HepG2 (cell line): ENCODE results near the gene AKNA. TPM values are rescaled to one million over a fixed set of nuclear protein-coding genes. Genes with fewer than 3 reads are reported as not detected.

Source experiments
- ARNT2 ChIP-seq: sonication (generic); formaldehyde crosslinking; IDR thresholded peaks from 2 replicates; pipeline ENCODE4 v1.8.0; 2022; ENCODE audit warnings: mild to moderate bottlenecking, low read depth, missing genetic modification reagents, moderate library complexity
- BCL6 ChIP-seq: IDR thresholded peaks from 2 replicates; pipeline ENCODE4 v1.6.1; 2016; ENCODE audit warnings: missing genetic modification reagents, missing compliant biosample characterization
- ESRRA ChIP-seq: sonication (generic); formaldehyde crosslinking; IDR thresholded peaks from 2 replicates; pipeline ENCODE4 v1.5.1; 2020; ENCODE audit warnings: mild to moderate bottlenecking, low read depth, missing genetic modification reagents
- GTF3A ChIP-seq: sonication (generic); formaldehyde crosslinking; conservative IDR thresholded peaks from 2 replicates; pipeline ENCODE4 v1.4.0; 2020; ENCODE audit warnings: mild to moderate bottlenecking, missing genetic modification reagents
- KDM3A ChIP-seq: IDR thresholded peaks from 2 replicates; pipeline ENCODE4 v1.6.1; 2018; ENCODE audit warnings: low read depth, missing compliant biosample characterization
- KMT2B ChIP-seq: IDR thresholded peaks from 2 replicates; pipeline ENCODE4 v1.6.1; 2016; ENCODE audit warnings: missing genetic modification reagents, missing compliant biosample characterization
- LCORL ChIP-seq, 2 experiments: fragments of 450-650 bp in 1 of 2; sonication (generic) in 1 of 2; formaldehyde crosslinking in 1 of 2; IDR thresholded peaks; 2 replicates each; pipeline versions ENCODE4 v1.5.0 to v1.6.1; 2017 to 2020; ENCODE audit warnings: antibody characterized with exemption in 1 of 2, missing genetic modification reagents in 1 of 2
- RCOR2 ChIP-seq: IDR thresholded peaks from 2 replicates; pipeline ENCODE4 v1.6.1; 2016; ENCODE audit warnings: missing biosample characterization, missing genetic modification reagents
- RNF219 ChIP-seq: sonication (generic); formaldehyde crosslinking; IDR thresholded peaks from 2 replicates; pipeline ENCODE4 v1.5.0; 2020; ENCODE audit warnings: mild to moderate bottlenecking, missing genetic modification reagents
- SMYD3 ChIP-seq: sonication (generic); formaldehyde crosslinking; IDR thresholded peaks from 2 replicates; pipeline ENCODE4 v1.8.1; 2023; ENCODE audit warnings: mild to moderate bottlenecking, missing genetic modification reagents
- ZNF274 ChIP-seq: sonication (generic); formaldehyde crosslinking; IDR thresholded peaks from 2 replicates; pipeline ENCODE4 v1.5.1; 2020; ENCODE audit warnings: mild to moderate bottlenecking, missing genetic modification reagents
- ZNF280D ChIP-seq: sonication (generic); formaldehyde crosslinking; IDR thresholded peaks from 2 replicates; pipeline ENCODE4 v1.5.1; 2020; ENCODE audit warnings: mild to moderate bottlenecking, missing genetic modification reagents
- ZNF644 ChIP-seq: IDR thresholded peaks from 2 replicates; pipeline ENCODE4 v1.6.1; 2016; ENCODE audit warnings: low read depth
- ZNF891 ChIP-seq: sonication (generic); formaldehyde crosslinking; IDR thresholded peaks from 2 replicates; pipeline ENCODE4 v1.5.0; 2020; ENCODE audit warnings: mild to moderate bottlenecking, missing genetic modification reagents
- ZSCAN31 ChIP-seq: sonication (generic); formaldehyde crosslinking; IDR thresholded peaks from 2 replicates; pipeline ENCODE4 v1.5.0; 2020; ENCODE audit warnings: low read depth, mild to moderate bottlenecking, missing genetic modification reagents
- polyA plus RNA-seq, 8 experiments: library from polyadenylated mRNA; depleted of rRNA in 3 of 8; stranded (reverse) in 7 of 8; unstranded in 1 of 8; fragments of >200 nt; fragmentation: Illumina TruSeq in 4 of 8; extraction: Trizol in 4 of 8; gene quantifications; 2 replicates each; pipeline versions ENCODE4 v1.2.1 to v1.2.3, GENCODE V29; 2011 to 2016; ENCODE audit warnings: low read depth in 4 of 8, missing spikeins in 1 of 8, mixed read lengths in 1 of 8; ENCODE audit not compliant: insufficient read depth in 1 of 8
- total RNA-seq, 5 experiments: library from RNA; depleted of rRNA; stranded (reverse); fragments of >200 nt; fragmentation: Illumina TruSeq; extraction: Trizol; gene quantifications; 2 replicates each; pipeline ENCODE4 v1.2.3, GENCODE V29; 2016; ENCODE audit warnings: low read depth in 1 of 5

The AKNA gene
- total and polyA plus RNA-seq, 2 of the 13 experiments (the other 11 are each of a cell fraction or from before 2014, with no cell fraction given): 3.0 to 3.1 TPM

- TF ChIP-seq ZNF274 (no peak), ZNF644 (CRISPR knock-in tag) (no peak), SMYD3 (CRISPR knock-in tag) (no peak), ZNF891 (CRISPR knock-in tag) (peak; percentile 51; the same call in 1 of the 2 replicates), ESRRA (CRISPR knock-in tag) (0 out of 2 replicates have a peak, but pooled peaks have one; percentile 37), KDM3A (CRISPR knock-in tag) (0 out of 2 replicates have a peak, but pooled peaks have one; percentile 47), GTF3A (CRISPR knock-in tag) (no peak), LCORL (IDR thresholded peaks at IDR 0.05) (no peak), LCORL (CRISPR knock-in tag; IDR thresholded peaks at IDR 0.05) (no peak), ZNF280D (CRISPR knock-in tag) (no peak), KMT2B (CRISPR knock-in tag) (no peak), RNF219 (CRISPR knock-in tag) (no peak), BCL6 (CRISPR knock-in tag) (peak; percentile 27; the same call in 1 of the 2 replicates), ARNT2 (CRISPR knock-in tag) (0 out of 2 replicates have a peak, but pooled peaks have one; percentile 49), ZSCAN31 (CRISPR knock-in tag) (peak; percentile 78; the same call in 1 of the 2 replicates), RCOR2 (CRISPR knock-in tag) (peak; percentile 77)
These were observed 10.2 kb upstream of the AKNA start (continued) for GRCh38 chr9:114397848-114398605.
